ENCODE results near the gene ZCCHC24. TPM values are rescaled to one million over a fixed set of nuclear protein-coding genes. Genes with fewer than 3 reads are reported as not detected.

Gene ZCCHC24
- polyA plus RNA-seq, 1 donor from 2014 or later, result 0.80 TPM

DNA sequence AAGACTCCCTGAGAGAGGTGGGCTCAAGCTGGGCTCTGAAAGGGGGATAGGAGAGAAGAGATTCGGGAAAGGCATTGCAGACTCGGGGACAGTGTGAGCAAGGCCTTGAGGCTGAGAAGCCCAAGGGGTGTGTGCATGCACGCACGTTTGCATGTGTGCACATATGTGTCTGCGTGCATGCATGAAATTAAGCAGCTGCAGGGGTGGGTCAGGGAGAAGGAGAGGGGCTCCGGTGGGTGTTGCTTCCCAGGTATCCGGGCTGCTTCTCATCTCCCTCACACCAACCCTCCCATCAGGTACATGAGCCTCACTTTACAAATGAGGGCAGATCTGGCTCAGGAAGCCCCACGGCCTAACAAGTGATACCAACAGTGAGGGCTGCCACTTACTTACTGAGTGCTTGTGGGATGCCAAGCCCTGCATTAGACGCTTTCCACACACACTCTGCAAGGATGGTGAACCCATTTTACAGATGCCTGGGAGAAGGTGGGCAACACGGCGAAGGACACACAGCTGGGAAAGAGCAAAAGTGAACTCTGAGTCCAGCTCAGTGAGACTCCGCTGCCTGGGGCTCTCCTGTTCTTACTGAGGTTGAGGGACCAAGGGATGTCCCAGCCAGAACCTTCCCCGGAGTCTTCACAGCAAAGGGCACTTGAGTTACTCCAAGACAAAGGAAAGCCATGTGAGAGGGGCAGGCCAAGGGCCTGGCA lies 26.4 kb downstream of the ZCCHC24 start:
- no peaks in the 10 kb centered on the region for H3K9me3 Mint-ChIP-seq

DNA sequence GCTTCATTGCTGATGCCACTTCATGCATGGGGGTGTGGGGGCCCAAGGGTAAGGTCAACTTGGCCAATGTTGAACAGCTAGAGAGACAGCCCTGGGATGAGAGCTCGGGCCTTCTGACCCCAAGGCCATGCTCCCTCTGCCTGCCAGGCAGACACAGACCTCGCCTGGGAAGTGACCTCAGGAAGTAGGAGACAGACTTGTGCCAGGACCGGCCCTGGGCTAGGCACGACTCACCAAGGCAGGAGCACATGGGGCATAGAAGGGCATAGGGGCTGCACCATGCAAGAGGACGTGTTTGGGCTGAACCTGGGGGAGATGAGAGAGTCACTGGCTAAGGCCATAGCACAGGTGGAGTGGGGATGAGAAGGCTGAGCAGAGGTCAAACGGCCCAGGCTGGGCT lies 27.1 kb downstream of the ZCCHC24 start:
- H3K4me1 Mint-ChIP-seq, result no peaks in the 10 kb centered on the region
- no peak overlapping the region for H3K4me3 Mint-ChIP-seq
- H3K9me3 Mint-ChIP-seq, result no peaks in the 10 kb centered on the region
- no peaks in the 10 kb centered on the region for H3K27me3 Mint-ChIP-seq
- no peaks in the 10 kb centered on the region for H3K36me3 Mint-ChIP-seq
- peak overlapping the region in 2 of 3 donors; percentile 46 to 68 for H3K27ac Mint-ChIP-seq

More for the DNA sequence above, 26.4 kb downstream of the ZCCHC24 start:
- no peaks in the 10 kb centered on the region for H3K27me3 Mint-ChIP-seq
- no peaks in the 10 kb centered on the region for H3K4me1 Mint-ChIP-seq
- H3K4me3 Mint-ChIP-seq, result peak overlapping the region in 1 of 4 donors; percentile 14
- peaks cover 2% of the 10 kb centered on the region for H3K36me3 Mint-ChIP-seq
- H3K27ac Mint-ChIP-seq, result no peak overlapping the region

DNA sequence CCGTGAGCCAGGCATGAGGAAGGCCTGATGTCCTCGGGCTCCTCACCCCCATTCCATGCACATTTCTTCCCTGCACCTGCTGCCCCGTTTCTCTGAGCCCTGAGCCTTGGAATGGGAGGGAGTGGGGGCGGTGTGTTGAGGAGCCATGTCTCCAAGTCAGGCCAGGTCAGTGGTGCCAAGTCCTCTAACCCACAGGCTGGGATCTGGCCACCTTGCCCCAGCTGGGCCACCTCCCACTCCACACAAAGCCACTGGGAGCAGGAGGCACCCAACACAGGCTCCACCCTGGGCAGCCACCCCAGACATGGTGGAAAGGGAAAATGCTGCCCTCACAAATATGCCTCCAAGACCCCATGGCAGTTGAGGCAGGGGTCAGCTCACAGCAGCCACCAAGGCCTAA lies 27.7 kb downstream of the ZCCHC24 start:
- no peaks in the 10 kb centered on the region for H3K9me3 Mint-ChIP-seq
- H3K4me3 Mint-ChIP-seq, result no peak overlapping the region
- no peaks in the 10 kb centered on the region for H3K36me3 Mint-ChIP-seq
- H3K27me3 Mint-ChIP-seq, result no peaks in the 10 kb centered on the region
- H3K4me1 Mint-ChIP-seq, result peaks cover 0 to 4% (median 0%) of the 10 kb centered on the region in 3 donors
- no peak overlapping the region for H3K27ac Mint-ChIP-seq

DNA sequence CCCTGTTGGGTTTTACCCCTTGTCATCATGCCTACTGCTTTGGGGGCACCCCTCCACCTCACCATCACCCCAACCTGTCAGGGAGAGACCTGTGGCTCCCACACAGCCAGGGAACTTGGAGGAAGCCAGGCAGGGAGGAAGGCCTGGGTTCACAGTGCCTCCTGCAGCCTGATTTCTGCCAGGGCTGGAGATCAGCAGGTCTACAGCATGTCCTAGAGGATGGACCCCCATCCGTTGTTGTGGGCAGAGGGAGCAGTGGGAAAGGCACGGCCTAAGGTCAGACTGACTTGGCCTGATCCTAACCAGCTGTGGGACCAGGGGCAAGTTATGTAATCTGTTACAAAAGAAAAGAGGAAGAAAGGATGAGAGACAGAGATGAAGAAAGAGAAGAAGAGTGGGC lies 28.2 kb downstream of the ZCCHC24 start:
- H3K27me3 Mint-ChIP-seq, result no peaks in the 10 kb centered on the region
- no peaks in the 10 kb centered on the region for H3K9me3 Mint-ChIP-seq
- no peak overlapping the region for H3K4me3 Mint-ChIP-seq
- no peaks in the 10 kb centered on the region for H3K36me3 Mint-ChIP-seq
- H3K4me1 Mint-ChIP-seq, result peaks cover 0 to 4% (median 0%) of the 10 kb centered on the region in 3 donors
- no peak overlapping the region for H3K27ac Mint-ChIP-seq

DNA sequence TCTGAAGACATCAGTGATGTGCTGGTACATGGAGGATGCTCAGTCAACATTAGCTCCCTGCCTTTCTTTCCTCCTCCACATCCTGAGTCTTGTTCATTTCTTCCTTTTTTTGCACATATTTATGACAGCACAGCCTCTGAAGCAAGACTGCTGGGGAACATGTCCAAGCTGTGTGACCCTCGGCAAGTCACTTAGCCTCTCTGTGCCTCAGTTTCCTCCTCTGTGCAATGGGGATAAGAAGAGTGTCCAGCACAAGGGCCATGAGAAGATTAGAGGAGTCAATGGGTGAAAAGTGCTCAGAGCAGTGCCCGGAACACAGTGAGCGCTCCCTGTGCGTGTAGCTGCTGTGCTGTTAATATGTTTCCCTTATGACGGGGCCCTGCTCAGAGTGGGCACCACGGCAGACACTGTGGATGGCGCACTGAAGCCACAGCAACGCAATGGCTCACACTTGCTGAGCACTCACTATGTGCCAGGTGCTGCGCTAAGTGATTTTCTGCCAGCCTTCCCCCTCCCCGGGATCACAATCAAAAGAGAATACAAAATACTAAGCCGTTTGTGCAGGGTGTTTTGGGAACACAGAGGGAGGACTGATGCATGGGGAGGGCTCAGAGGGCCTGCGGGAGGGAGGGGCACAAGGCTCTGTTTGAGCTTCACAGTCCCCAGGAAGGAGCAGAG lies 28.7 kb downstream of the ZCCHC24 start:
- Mint-ChIP-seq H3K36me3 (no peaks in the 10 kb centered on the region), H3K27ac (no peak overlapping the region), H3K4me3 (no peak overlapping the region)

DNA sequence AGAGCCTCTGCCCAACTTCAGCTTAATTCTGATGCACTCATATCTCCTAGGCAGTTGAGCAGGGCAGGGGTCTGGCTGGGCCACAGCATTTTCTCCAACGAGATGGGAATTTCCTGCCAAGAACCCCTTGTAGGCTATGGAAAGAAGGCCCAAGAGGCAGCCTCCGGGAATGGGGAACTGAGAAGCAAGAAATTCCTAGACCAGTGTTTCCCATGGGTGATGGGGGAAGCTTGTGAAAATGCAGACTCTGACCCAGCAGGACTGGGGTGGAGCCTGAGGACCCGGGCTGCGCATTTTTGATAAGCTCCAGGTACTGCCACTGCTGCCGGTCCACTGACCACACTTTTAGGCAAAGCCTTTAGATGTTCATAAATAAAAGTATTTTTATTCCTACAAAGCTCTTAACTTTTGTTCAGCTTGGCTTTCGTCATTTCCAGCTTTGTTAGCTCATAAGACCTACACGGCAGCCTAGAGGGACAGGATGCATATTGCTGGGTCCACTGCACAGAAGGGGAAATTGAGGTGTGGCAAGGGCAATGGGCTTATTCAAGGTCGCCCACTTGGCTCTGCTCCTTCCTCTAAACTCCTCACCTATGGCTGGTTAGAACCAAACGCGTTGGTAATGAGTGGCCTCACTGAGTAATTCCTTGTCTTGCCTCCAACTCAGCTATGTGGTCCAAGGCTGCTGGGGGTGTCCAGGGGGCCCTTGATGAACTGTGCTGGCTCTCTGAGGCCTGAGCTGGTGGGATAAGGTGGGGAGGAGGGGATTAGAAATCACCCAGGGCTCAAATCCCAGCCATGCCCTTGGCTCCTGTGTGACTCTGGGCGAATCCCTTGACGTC lies 29.5 kb downstream of the ZCCHC24 start:
- H3K36me3 Mint-ChIP-seq, result no peaks in the 10 kb centered on the region
- peaks cover 0 to 4% (median 0%) of the 10 kb centered on the region in 3 donors for H3K4me1 Mint-ChIP-seq
- H3K4me3 Mint-ChIP-seq, result no peak overlapping the region
- H3K27ac Mint-ChIP-seq, result no peak overlapping the region
- H3K27me3 Mint-ChIP-seq, result no peaks in the 10 kb centered on the region
- H3K9me3 Mint-ChIP-seq, result no peaks in the 10 kb centered on the region

More for the DNA sequence above, 28.7 kb downstream of the ZCCHC24 start:
- Mint-ChIP-seq H3K9me3 (no peaks in the 10 kb centered on the region), H3K4me1 (peaks cover 0 to 4% (median 0%) of the 10 kb centered on the region in 3 donors), H3K27me3 (no peaks in the 10 kb centered on the region)

DNA sequence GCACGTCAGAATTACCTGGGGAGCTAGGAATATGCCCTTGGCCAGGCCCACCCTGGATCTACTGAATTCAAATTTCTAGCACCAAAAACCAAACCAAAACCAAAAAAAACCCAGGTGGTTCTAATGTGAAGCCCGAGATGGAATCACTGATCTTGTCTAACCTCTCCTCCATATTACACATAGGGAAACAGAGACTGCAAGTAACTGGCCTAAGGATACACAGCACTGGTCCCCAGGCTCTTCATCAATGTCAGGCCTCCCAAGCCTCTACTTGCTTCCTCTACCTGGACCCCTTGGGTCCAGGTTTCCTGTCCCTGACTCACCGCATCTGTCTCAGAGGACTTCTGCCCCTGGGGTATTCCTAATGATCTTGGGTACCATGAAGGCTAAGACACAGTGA lies 30.7 kb downstream of the ZCCHC24 start:
- no peak overlapping the region for H3K4me3 Mint-ChIP-seq
- H3K9me3 Mint-ChIP-seq, result no peaks in the 10 kb centered on the region
- no peak overlapping the region for H3K27ac Mint-ChIP-seq
- no peaks in the 10 kb centered on the region for H3K27me3 Mint-ChIP-seq
- peaks cover 0 to 4% (median 0%) of the 10 kb centered on the region in 3 donors for H3K4me1 Mint-ChIP-seq
- H3K36me3 Mint-ChIP-seq, result no peaks in the 10 kb centered on the region

DNA sequence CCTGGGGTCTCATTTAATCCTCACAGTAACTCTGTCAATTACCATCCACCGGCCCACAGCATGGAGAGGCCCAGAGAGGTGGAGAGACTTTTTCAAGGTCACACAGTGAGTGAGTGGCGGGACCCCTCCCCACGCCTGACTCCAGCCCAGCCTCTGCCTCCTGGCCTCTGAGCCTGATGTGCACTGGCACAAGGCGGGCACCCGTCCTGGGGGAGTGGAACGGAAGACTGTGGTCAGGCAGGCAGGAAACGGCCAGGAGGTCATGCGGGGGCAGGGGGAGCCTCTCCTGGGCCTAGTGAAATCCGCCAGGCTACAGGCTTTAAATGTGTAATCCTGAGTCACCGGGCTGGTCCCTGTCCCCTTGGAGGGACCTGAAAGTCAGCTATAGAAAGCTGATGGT lies 32.2 kb downstream of the ZCCHC24 start:
- no peaks in the 10 kb centered on the region for H3K9me3 Mint-ChIP-seq
- no peaks in the 10 kb centered on the region for H3K27me3 Mint-ChIP-seq
- H3K4me3 Mint-ChIP-seq, result peak overlapping the region in 1 of 4 donors; percentile 70
- peaks cover 0 to 4% (median 0%) of the 10 kb centered on the region in 3 donors for H3K4me1 Mint-ChIP-seq
- no peaks in the 10 kb centered on the region for H3K36me3 Mint-ChIP-seq
- no peak overlapping the region for H3K27ac Mint-ChIP-seq

DNA sequence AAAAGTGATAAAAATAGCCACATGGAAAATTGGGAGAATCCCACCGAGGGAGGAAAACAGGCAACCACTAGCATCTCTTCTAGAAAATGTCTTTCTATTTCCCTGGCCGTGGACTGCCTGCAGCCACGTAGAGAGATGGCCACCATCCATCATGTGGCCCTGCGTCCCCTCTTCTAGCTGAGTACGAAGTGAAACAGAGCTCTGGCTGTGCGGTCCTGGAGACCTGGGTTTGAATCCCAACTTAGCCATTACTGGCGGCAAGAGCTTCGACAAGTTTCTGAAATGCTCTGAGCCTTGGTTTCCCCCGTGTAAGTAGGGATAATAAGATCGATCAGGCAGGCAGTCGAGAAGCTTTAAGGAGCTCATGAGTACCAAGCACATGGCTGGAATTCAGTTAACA lies 32.9 kb downstream of the ZCCHC24 start:
- no peaks in the 10 kb centered on the region for H3K36me3 Mint-ChIP-seq
- no peaks in the 10 kb centered on the region for H3K27me3 Mint-ChIP-seq
- peaks cover 0 to 4% (median 0%) of the 10 kb centered on the region in 3 donors for H3K4me1 Mint-ChIP-seq
- no peaks in the 10 kb centered on the region for H3K9me3 Mint-ChIP-seq
- peak overlapping the region in 1 of 3 donors; percentile 62 for H3K27ac Mint-ChIP-seq
- no peak overlapping the region for H3K4me3 Mint-ChIP-seq

DNA sequence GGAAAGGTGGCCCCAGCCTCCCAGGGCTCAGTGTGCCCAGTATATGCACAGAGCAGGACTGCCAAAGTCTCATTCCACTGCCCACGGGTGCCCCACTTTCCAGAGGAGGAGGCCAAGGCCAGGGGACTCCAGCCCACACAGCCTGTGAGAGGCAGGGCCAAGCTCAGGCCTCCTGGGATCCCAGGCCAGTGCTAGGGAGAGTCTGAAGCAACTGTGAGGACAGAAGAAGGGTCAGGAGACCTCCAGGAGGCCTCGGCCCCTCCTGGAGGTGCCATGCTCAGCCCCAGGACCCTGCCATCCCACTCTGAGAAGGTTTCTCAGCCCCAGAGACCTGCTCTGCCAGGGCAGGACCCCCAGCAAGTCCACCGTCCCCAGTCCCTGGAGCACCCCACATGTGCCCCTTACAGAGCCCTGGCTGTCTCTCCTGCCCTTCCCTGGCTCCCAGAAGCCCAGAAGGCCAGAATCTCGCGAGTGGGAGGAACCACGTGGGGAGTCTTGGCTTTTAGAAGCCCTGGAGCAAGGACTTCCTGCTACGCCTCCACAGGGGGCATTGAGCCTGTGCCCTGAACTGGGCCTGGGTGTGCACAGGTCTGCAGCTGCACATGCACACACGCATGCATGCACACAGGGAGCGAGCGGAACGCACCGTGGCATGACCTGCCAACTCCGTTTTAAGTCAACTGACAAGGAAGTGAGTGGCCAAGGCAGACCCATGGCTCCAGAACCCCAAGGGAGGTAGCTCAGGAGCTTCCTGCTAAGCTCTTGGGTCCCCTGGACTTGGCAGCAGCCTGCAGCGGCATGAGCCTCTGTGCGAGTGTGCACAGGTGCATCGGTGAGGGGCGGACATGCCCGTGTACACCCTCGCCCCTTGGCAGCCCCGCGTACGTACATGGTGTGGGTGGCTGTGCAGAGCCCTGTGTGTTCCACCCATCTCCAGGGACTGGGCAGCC lies 33.6 kb downstream of the ZCCHC24 start:
- peak overlapping the region in 1 of 3 donors; percentile 62 for H3K27ac Mint-ChIP-seq
- H3K4me3 Mint-ChIP-seq, result no peak overlapping the region
- H3K4me1 Mint-ChIP-seq, result peaks cover 0 to 5% (median 0%) of the 10 kb centered on the region in 3 donors
- H3K27me3 Mint-ChIP-seq, result peaks cover 2% of the 10 kb centered on the region
- no peaks in the 10 kb centered on the region for H3K36me3 Mint-ChIP-seq
- H3K9me3 Mint-ChIP-seq, result no peaks in the 10 kb centered on the region

DNA sequence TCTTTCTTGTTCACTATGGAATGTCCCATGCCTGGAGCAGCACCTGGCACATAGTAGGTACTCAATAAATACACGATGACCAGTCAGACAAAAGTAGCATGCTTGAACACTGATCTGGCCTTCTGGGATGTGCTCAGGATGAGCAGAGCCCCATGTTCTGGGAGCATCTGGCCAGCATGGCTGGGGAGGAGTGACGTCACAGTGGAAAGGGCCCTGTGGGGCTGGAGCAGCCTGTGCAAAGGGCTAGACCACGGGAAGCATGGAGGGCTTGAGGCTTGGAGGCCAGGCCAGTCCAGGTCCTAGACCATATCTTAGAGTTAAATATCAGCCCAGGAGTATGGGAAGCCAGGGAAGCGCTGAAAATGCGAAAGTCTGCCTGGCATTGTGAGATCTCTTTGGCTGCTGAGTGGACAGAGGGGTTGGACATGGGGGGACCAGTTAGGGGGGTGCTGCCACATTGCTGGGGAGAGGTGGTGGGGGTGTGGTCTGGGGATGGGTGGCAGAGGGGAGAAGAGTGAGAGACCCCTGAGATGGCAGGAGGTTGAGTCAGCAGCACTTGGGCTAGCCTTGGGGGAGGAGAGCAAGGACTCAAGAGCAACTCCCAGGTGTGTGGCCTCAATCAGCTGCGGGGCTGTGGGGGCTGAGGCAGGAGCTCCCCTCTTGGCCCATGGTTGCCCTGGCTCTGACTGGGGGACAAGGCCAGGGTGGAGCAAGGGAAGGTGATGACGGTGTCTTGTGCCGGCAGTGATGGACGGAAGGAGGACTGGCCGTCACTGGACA lies 34.9 kb downstream of the ZCCHC24 start:
- Mint-ChIP-seq H3K27ac (no peak overlapping the region), H3K9me3 (no peaks in the 10 kb centered on the region), H3K4me3 (no peak overlapping the region), H3K27me3 (peaks cover 5% of the 10 kb centered on the region), H3K36me3 (no peaks in the 10 kb centered on the region), H3K4me1 (peaks cover 0 to 5% (median 0%) of the 10 kb centered on the region in 3 donors)

DNA sequence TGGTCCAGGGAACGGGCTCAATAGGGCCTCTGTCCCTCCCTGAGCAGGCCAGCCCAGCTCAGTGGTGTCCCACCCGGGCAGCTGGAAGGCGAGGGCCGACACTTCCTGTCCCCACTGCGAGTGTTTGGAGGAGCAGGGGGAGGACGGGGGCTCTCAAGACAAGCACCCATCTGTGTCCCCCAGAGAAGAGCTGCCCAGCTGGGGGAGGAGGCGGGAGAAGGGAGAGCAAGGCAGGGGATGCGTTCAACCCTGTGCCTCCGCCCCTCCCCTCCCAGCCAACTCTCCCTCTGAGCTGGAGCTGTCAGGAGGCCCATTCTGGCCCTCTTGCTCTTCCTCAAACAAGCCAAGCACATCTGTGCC lies 35.7 kb downstream of the ZCCHC24 start:
- Mint-ChIP-seq H3K9me3 (no peaks in the 10 kb centered on the region), H3K4me3 (no peak overlapping the region), H3K27ac (no peak overlapping the region), H3K36me3 (no peaks in the 10 kb centered on the region), H3K27me3 (peaks cover 6% of the 10 kb centered on the region), H3K4me1 (peaks cover 0 to 5% (median 0%) of the 10 kb centered on the region in 3 donors)

DNA sequence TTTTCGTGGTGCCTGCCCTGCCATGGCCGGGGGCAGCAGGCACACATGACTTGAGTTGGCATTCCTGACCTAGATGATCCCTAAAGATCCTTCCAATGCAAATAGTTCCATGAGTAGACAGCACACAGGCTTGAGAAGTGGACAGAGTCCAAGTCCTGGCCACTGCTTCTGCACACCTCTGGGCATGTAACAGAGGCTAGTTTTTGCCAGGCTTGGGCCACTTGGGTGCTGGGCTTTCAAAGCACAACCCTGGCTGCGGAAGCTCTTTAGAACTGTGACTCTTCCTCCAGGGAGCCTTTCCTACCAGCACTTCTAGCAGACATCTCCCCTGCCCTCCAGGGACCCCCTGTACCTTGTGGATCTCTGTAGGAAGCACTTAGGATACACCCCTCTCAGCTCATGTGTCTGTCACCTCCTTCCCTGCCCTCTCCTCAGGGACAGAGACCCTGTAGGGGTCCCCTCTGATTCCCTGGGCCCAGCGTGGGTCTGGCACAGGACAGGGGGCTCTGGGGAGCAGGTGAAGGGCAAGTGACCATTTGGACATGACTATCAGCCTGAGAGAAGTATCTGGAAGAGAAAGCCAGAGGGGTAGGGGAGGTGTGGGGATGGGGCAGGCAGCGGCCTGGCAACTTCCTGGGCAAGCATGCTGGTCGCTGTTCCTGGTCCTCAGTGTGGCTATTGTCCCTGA lies 36.2 kb downstream of the ZCCHC24 start:
- no peak overlapping the region for H3K4me3 Mint-ChIP-seq
- no peaks in the 10 kb centered on the region for H3K9me3 Mint-ChIP-seq
- H3K27me3 Mint-ChIP-seq, result peaks cover 6% of the 10 kb centered on the region
- H3K36me3 Mint-ChIP-seq, result peaks cover 2% of the 10 kb centered on the region
- peaks cover 0 to 5% (median 0%) of the 10 kb centered on the region in 3 donors for H3K4me1 Mint-ChIP-seq
- no peak overlapping the region for H3K27ac Mint-ChIP-seq
